Measurements from ENCODE around the gene SLC5A5. TPM values are rescaled to one million over a fixed set of nuclear protein-coding genes. Genes with fewer than 3 reads are reported as not detected.

SLC5A5 gene
- total RNA-seq, 1 experiment from 2014 or later, result 1.8 TPM

DNA sequence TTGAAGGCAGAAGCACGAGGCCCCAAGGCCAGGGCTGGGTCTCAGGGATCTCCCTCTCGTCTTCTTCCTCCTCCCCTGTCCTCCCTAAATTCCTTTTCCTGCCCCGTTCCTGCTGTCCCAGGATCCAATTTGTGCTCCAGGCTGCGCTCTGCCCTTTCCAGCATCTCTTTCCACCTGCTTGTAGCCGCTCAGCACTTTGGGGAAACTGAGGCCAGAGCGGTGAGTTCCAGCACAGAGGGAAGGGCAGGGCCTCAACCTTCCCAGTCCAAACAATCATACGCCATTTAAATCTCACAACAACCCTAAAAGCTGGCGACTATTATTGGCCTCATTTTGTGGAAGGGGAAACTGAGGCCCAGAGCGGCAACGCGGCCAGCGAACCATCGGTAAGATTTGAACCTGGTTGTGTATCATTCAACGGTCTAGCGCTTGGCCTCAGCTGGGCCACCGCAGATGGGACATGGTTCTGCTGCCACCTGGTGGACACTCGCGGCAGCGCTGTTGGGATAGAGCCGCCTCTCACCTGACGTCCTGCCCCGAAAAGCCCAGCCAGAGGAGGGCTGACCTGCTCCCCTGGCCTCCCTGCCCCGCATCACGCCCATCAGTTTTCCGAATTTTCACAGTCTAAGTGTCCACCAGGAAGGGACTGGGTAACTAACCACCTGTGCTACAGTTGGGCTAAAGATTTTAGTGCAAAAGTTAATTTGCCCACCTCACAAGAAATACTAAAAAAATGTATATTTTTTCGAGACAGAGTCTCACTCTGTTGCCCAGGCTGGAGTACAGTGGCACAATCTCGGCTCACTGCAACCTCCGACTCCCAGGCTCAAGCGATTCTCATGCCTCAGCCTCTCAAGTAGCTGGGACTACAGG, 16.2 kb upstream of the SLC5A5 start:
- Histone ChIP-seq H3K79me1 (ENCODE audit: insufficient read depth, low read depth, low read length, poor library complexity, severe bottlenecking) (no peaks in the 10 kb centered on the region), H4K5ac (ENCODE audit: insufficient read length, low read depth, low read length) (no peak overlapping the region), H3K9me3 (ENCODE audit: control insufficient read depth, low read depth, low read length) (no peaks in the 10 kb centered on the region), H2BK5ac (ENCODE audit: insufficient read length, low read length) (no peak overlapping the region), H3K9ac (ENCODE audit: extremely low read depth, insufficient read length, low read length) (no peak overlapping the region), H3K18ac (ENCODE audit: insufficient read length, low read depth, low read length) (no peak overlapping the region), H2BK15ac (ENCODE audit: low read depth, low read length) (no peak overlapping the region), H3K23me2 (ENCODE audit: insufficient read length, low read depth, low read length, poor library complexity, severe bottlenecking) (peaks cover under 1% of the 10 kb centered on the region), H3K4me1 (ENCODE audit: insufficient read depth, low read length) (no peaks in the 10 kb centered on the region), H3K27ac (ENCODE audit: insufficient read length, low read depth, low read length) (no peak overlapping the region), H3K23ac (ENCODE audit: insufficient read length, low read depth, low read length) (no peak overlapping the region), H2BK120ac (ENCODE audit: low read depth, low read length, poor library complexity, severe bottlenecking) (no peak overlapping the region), H4K8ac (replicated peaks; ENCODE audit: insufficient read length, low read depth, low read length) (no peak overlapping the region), H4K91ac (ENCODE audit: insufficient read length, low read depth, low read length) (no peak overlapping the region), H3K4ac (ENCODE audit: low read depth, low read length) (no peak overlapping the region), H3K27me3 (ENCODE audit: insufficient read depth, low read length) (no peaks in the 10 kb centered on the region), H2AFZ (ENCODE audit: low read length) (no peak overlapping the region), H2BK20ac (ENCODE audit: low read depth, low read length, poor library complexity, severe bottlenecking) (no peak overlapping the region), H3K56ac (ENCODE audit: insufficient read length, low read depth, low read length) (no peak overlapping the region), H2BK12ac (ENCODE audit: insufficient read length, low read depth, low read length) (no peak overlapping the region), H4K20me1 (ENCODE audit: control insufficient read depth, insufficient read depth, insufficient read length) (no peaks in the 10 kb centered on the region), H3T11ph (ENCODE audit: low read length) (no peak overlapping the region), H3K79me2 (ENCODE audit: insufficient read depth, low read length) (peaks cover 6% of the 10 kb centered on the region; the same call in 1 of the 2 replicates), H3K14ac (ENCODE audit: insufficient read depth, low read length) (no peak overlapping the region), H3K4me2 (ENCODE audit: insufficient read depth, insufficient read length, low read length) (no peak overlapping the region), H2AK5ac (ENCODE audit: insufficient read length, low read length) (no peak overlapping the region)
- peak; percentile 88 for DNase-seq
- Mint-ChIP-seq H3K27me3 (ENCODE audit: low read depth) (peaks cover 14% of the 10 kb centered on the region), H3K4me1 (peaks cover 6 to 10% of the 10 kb centered on the region in 2 experiments), H3K27ac (no peak overlapping the region), H3K36me3 (ENCODE audit: insufficient read depth in 1 of 3, low read depth in 3 of 3) (peaks cover 8 to 11% (median 10%) of the 10 kb centered on the region in 3 experiments; a peak in 6 of 7 replicates), H3K4me3 (no peak overlapping the region), H3K9me3 (peaks cover 5% of the 10 kb centered on the region in 2 experiments; a peak in 4 of 5 replicates)
- TF ChIP-seq, protein P1, sequence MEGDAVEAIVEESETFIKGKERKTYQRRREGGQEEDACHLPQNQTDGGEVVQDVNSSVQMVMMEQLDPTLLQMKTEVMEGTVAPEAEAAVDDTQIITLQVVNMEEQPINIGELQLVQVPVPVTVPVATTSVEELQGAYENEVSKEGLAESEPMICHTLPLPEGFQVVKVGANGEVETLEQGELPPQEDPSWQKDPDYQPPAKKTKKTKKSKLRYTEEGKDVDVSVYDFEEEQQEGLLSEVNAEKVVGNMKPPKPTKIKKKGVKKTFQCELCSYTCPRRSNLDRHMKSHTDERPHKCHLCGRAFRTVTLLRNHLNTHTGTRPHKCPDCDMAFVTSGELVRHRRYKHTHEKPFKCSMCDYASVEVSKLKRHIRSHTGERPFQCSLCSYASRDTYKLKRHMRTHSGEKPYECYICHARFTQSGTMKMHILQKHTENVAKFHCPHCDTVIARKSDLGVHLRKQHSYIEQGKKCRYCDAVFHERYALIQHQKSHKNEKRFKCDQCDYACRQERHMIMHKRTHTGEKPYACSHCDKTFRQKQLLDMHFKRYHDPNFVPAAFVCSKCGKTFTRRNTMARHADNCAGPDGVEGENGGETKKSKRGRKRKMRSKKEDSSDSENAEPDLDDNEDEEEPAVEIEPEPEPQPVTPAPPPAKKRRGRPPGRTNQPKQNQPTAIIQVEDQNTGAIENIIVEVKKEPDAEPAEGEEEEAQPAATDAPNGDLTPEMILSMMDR (conservative IDR thresholded peaks at IDR 0.05), result peak; percentile 99
- WGBS (ENCODE audit: extremely low coverage, insufficient read length, low lambda C conversion rate), result no CpG with 5 or more reads among the region's 29 CpGs

Measured in H9 (cell line).